NCI-H774 (cell line): ENCODE results near the gene SMIM9.

Experiments used
- DNase-seq: peaks from one replicate; lab custom pipeline; 2025; lab: John Stamatoyannopoulos, UW

SMIM9 gene

GRCh38 chrX:154780968-154781367 lies 53.5 kb downstream of the SMIM9 start:
- no peak for DNase-seq

GRCh38 chrX:154779261-154779660 lies 55.2 kb downstream of the SMIM9 start:
- no peak for DNase-seq

- DNase-seq = no peak
These were observed 57.7 kb downstream of the SMIM9 start for GRCh38 chrX:154776753-154777152.

- no peak for DNase-seq
These were observed 58.8 kb downstream of the SMIM9 start for GRCh38 chrX:154775419-154776349.

- no peak for DNase-seq
These were observed 59.8 kb downstream of the SMIM9 start for GRCh38 chrX:154774622-154775021.
